Left kidney (tissue), 8 donors: Measurements from ENCODE around the gene SMAD2. TPM values are rescaled to one million over a fixed set of nuclear protein-coding genes. Genes with fewer than 3 reads are reported as not detected.
A peak's percentile ranks its signal among the peaks of the same experiment; 100 is the strongest.
"Not testable (repeated sequence)": the region's sequence is repeated elsewhere in the genome, so short reads cannot be mapped to it uniquely, and the experiment has no call there.

ENCODE experiments used
- DNase-seq: peaks from one replicate; pipeline ENCODE4 v3.0.0-alpha.2; 2013
- long read RNA-seq, 8 donors: transcript quantifications; one replicate each; lab custom pipeline, GENCODE V29; 2026
- polyA plus RNA-seq: library from polyadenylated mRNA; unstranded; fragments of 120-200 nt; gene quantifications from one replicate; pipeline ENCODE4 v1.2.1, GENCODE V29; 2013; ENCODE audit not compliant: insufficient read length

SMAD2 gene
- polyA plus RNA-seq = 95.0 TPM
- long read RNA-seq, donor 1, full-length matches to known transcripts = 5 of 5 reads
- long read RNA-seq, donor 1, partial matches to known transcripts = 0 of 5 reads
- long read RNA-seq, donor 1, other reads (novel, unspliced or antisense) = 0 of 5 reads
- long read RNA-seq, donor 2, full-length matches to known transcripts = 19 of 27 reads
- long read RNA-seq, donor 2, partial matches to known transcripts = 0 of 27 reads
- long read RNA-seq, donor 2, other reads (novel, unspliced or antisense) = 8 of 27 reads
- long read RNA-seq, donor 3, full-length matches to known transcripts = 7 of 20 reads
- long read RNA-seq, donor 3, partial matches to known transcripts = 13 of 20 reads
- long read RNA-seq, donor 3, other reads (novel, unspliced or antisense) = 0 of 20 reads
- long read RNA-seq, donor 4, partial matches to known transcripts = 0 of 1 reads
- long read RNA-seq, donor 4, other reads (novel, unspliced or antisense) = 0 of 1 reads
- long read RNA-seq, donor 5, full-length matches to known transcripts = 15 of 21 reads
- long read RNA-seq, donor 5, partial matches to known transcripts = 6 of 21 reads
- long read RNA-seq, donor 5, other reads (novel, unspliced or antisense) = 0 of 21 reads
- long read RNA-seq, donor 6, full-length matches to known transcripts = 8 of 8 reads
- long read RNA-seq, donor 6, partial matches to known transcripts = 0 of 8 reads
- long read RNA-seq, donor 6, other reads (novel, unspliced or antisense) = 0 of 8 reads
- long read RNA-seq, donor 7, full-length matches to known transcripts = 8 of 16 reads
- long read RNA-seq, donor 7, partial matches to known transcripts = 0 of 16 reads
- long read RNA-seq, donor 7, other reads (novel, unspliced or antisense) = 8 of 16 reads
- long read RNA-seq, donor 8, full-length matches to known transcripts = 6 of 6 reads
- long read RNA-seq, donor 8, partial matches to known transcripts = 0 of 6 reads
- long read RNA-seq, donor 8, other reads (novel, unspliced or antisense) = 0 of 6 reads

DNA sequence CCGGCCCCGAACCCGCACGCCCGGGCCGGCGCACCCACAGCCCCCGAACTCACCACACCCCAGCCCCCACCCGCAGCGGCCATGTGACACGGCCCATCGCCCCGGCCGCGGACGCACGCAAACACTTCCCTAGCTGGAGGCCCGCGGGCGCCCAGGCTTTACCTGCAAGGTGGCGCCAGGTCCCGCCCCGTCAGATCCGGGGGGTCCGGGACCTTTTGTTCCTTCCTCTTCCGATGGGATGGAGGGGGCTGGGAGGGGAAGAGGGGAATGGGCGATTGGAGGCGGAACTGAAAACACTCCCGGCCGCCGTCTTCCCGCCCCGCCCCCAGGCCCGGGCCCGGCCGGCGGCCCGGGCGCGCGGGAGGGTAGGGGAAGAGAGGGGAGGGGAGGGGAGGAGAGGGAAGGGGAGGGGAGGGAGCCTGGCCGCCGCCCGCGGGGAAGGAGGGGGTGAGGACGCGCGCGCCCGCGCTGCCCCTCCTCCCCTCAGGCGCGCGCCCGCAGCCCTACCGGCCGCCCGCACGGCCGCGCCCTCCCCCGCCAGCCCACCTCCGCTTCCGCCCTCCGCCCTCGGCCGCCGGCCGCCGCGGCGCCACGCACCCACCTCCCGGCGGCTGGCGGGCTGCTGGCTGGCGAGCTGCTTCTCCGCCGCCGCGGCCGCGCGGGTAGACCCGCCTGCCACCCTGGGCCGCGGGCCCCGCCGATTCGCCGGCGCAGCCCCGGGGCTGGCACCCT, at the start of gene SMAD2:
Gene SMAD2 (minus strand): TSS at position 461 of the 732 bp plus-strand sequence. CDS start 33,903 bp downstream, outside the sequence.
- DNase-seq = peak; percentile 82

DNA sequence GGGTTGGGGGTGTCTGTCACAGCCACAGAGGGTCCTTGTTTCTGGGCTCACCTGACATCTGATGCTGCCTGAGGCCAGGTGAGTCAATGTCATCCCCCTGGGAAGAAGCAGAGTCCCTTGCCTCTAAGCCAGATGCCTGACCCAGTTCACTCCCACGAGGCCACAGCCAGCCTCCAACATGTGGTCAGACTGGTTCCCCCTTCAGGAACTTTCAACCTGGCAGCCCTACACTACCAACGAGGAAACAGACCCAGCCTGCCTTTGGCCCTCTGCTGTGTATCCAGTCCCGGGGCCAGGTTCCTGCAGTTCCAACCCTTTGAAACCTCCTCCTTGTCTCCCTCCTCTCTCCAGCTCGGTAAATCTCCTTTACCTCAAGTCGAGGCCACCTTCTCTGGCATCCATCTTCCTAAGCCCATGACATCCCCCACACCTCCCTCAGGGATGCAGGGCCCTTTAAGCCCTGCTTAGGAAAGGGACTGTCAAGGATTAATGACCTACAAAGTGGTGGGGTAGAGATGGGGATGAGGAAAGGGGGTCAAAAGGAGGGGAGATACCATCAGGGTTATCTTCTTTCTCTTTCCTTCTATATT, 49.2 kb upstream of the SMAD2 start:
- no peak for DNase-seq

DNA sequence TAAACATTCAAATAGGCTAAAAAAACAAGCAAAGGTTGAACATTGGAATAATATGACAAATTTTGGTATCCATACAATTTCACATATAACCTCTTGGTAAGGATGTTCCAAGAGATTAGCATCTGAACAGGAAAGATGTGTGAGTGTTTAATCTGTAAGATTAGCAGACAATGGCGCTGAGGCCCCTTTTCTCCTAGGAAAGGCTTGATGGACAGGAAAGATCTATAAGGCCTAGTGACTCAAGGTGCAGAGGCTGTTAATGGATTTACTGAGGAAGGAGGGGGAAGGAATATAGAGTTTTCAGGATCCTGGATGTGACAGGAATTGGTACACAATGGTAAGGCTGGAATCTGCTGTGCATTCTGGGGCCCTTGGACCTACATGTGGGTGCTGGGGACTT, 48.1 kb upstream of the SMAD2 start:
- no peak for DNase-seq

DNA sequence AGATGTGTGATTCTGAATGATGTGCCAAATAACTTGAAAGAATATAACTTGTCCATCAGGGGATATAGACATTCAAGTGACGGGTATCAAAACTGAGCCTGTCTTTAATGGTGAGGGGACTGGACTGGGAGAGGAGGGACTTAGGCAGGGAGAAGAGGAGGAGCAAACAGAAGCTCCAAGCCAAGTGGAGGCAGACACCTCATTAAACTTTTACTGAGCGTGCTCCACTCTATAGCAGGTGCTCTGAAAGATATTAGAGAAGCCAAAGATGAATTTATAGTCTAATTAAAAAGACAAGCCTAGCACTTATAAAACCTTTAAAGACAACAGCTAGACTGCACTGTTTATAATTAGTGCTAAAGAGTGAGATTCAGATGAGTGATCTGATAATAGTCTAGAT, 47.7 kb upstream of the SMAD2 start:
- DNase-seq = no peak

DNA sequence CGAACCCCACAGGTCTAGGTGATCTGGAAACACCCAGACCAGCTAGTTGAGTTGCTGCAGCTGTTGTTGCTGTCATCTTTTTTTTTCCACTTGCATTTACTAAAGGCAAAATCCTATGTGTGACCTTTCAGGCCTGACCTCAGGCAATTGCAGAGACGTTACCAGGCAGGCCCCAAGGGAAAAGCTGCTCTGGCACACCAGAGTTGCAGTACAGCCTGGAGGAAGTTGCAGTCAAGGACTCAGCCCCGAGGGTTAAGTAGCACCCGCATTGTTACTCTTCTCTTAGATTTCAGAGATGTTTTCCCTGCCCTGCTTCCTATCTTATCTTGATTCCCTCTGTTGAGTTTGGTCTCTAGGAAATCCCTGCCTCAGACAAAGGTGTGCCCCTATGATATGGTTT, 45.2 kb upstream of the SMAD2 start:
- DNase-seq = no peak

DNA sequence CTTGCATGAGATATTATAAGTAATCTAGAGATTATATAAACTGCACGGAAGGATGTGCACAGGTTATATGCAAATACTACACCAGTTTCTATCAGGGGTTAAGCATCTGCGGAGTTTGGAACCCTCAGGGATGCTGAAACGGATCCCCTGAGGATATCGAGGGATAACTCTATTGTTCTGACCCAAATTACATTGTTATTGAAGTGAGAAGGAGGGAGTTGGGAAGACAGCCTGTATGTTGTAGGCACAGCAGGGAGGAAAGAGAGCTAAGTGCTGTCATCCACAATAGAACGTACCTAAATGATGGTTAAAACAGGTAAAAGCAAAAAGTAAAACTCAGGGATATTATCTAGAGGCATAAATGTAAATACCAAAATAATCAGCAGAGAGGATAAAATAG, 44.6 kb upstream of the SMAD2 start:
- DNase-seq = no peak

DNA sequence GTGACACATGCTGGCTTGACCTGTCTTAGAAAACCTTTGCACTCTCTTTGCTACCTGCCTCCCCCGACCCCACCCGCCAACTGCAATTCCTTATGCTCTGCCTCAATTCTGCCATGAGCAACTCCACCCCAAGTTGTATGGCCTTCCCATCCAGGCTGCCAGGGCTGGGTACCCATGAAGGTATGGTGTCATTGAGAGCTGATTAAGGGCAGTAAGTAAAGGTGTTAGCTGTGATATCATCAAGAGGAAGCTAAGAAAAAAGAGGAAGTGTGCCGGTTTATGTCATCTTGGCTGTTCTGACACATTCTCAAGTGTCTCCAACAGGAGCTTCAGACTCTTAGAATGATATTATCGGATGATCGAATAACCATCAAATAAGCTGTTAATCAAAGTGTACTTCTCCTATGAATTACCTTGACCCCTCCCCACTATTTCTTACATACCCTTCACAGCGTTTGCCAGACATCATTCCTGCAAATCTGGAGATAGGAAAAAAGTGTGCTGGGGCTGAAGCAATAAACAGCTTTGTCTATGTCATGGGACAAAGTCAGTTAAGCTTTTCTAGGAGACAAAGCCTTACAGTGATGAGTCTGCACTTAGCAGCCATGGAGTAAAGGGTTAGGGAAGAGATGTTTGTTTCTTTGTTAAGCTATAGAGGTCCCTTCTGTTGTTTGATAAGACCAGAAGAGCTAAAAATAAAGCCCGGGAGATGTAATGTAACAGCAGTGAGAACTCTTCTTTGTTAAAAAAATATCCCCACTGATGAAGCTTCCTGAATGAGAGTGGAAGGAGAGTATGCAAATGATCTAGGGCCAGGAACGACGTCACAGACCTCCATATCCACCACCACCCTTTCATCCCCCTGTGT, 40.4 kb upstream of the SMAD2 start:
- DNase-seq = no peak

DNA sequence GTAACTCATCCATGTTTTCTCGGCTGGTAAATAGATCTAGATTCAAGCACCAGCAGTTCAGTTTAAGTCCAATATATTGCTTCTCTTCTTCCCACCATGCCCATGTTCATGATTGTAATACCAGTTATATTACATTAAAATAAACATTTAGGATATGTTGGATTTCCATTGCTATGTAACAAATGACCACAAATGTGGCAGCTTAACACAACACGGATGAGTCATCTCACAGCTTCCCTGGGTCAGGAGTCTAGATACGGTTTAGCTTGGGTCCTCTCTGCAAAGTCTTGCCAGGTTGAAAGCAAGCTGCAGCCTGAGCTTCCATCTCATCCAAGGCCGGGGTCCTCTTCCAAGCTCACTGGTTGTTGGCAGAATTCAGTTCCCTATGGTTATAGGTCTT, 39.4 kb upstream of the SMAD2 start:
- DNase-seq = no peak

DNA sequence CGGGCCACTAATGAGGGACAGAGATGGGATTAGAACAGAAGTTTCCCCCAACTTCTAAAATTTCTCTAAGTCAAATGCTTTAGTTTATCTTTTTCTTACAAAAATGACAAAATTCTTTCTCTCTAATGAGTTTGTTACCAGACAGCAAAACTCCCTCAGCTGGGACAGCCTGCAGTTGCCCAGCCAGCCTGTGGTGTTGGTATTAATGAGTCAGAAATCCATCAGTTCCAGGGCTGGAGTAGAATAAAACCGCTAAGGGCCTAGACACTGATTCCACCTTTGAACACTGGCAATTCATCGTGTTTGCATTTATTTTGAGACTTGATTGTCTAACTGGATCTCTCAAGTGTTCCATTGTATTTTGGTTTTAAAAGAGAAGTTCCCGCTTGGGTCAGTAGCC, 38.3 kb upstream of the SMAD2 start:
- no peak for DNase-seq

DNA sequence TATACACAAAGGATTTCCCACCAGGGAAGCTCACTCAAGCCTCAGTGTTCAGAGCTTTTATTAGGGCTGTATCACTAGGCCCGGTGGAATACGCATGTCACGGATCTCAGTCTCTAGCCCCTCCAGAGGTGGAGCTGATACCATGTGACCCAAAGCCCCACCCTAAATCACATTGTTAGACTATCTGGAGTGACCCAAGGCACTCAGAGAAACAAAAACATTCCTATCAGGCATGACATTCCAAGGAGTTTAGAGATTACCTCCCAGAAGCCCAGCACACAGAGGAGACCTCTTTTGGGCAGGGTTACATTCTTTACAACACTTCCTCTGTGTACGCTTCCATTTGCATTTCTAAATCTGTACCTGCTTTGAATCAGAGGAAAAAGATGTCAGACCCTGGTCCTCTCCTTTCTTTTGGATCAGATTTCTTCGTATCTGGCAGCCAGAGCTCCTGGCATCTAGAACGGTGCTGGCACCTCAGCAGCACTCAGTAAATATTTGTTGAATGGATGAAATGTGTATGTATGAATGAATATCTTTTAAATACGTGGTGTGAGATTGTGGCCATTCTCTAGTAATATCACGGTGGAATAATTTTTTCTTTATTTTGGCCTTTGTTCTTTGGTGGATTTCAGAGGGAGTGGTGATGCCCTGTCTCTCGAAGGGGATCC, 37.7 kb upstream of the SMAD2 start:
- DNase-seq = no peak

DNA sequence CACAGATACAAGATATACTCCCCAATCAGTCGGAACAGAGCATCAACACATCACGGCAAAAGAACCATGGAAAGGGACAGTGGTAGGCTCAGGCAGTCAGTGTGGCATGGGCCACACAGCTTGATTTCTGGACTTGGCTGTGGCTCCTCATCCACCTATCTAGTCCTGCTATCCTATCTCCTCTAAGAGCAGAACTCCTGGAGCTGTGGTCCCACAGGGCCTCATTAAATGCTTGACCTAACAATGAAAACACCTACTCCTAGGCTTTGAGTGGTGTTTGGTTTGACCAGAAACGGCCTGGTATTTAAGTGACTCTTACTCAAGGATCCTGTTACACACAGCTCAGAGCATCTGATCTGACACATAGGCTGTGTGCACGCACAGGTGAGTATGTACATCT, 33.6 kb upstream of the SMAD2 start:
- no peak for DNase-seq

DNA sequence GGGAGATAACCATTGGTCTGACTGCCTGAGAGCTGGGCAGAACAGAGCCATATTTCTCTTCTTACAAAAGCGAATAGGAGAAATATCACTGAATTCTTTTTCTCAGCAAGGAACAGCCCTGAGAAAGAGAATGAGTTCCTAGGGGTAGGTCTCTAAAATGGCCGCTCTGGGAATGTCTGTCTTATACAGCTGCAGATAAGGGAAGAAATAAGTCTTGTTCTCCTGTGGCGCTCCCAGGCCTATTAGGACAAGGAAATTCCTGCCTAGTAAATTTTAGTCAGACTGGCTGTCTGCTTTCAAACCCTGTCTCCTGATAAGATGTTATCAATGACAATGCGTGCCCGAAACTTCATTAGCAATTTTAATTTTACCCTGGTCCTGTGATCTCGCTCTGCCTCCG, 30.5 kb upstream of the SMAD2 start:
- not testable (repeated sequence) for DNase-seq

DNA sequence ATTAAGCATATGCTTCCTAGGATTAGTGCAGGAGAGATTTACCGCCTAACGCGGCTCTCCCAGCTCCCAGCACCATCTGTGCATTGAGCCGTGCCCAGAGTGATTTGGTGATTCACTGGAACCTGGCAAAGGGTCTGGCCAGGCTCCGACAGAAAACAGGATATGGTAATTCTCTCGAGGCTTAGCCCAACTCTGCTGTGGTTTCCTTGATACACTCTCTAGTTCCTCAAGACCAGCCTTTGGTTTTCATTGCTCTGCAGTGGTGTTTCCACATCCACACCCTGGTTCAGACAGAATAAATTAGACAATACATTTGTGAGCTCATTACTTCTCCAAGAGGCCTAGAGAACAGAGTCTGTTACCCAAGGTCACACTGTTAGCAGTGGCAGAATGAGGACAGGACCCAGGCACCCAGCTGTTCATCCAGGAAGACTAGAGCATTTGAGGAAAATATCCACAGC, 23.0 kb upstream of the SMAD2 start:
- DNase-seq = no peak

DNA sequence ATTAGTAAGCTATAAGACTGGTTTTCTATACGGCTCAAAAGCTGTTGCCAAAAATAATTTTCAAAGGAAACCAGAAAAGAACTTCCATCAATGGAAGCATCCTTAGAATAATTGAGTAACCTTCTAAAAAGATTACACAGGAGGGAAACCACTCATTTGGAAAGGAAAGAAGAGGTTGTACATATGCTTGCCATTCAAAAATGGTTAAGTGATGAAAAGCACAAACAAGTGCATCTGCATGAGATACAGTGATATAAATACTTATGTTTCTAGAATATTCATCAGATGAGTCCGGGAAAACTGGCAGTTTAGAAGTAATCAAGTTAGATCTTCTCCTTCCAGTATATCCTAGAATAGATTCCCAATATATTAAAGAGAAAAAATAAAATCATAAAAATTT, 20.1 kb upstream of the SMAD2 start:
- no peak for DNase-seq

DNA sequence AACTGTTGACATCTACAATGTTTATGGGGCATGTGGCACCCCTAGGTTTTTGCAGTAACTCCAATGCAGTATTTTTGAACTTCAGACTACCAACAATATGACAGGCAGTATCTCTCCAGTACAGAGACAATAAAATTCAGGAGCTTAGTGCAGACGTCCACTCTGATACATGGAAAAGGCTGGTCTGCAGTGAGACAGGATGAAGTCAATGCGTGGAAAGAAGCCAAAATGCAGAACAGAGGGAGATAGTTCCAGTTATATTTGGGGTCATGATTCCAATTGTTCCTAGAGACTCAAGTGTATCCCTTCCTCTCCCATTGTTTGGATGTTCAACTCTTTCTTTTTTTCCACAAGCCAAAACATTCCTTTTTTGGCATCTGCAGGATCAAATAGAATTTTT, 18.7 kb upstream of the SMAD2 start:
- DNase-seq = no peak

DNA sequence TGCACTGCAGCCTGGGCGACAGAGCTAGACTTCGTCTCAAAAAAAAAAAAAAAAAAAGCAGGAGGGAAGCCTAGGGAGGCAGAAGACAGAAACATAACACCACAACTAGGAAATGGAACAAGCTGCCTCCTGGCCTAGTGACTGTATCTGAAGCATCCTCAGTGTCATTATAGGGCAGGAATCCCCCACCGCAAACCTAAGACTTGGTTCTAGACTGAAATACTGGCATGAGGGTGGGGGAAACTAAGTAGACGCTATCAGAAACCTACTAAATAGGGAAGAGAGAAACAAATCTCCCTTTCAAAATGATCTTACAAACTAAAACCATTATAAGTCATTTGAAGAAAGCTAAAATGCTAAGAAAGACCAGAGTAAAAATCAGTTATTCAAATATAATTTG, 16.4 kb upstream of the SMAD2 start:
- no peak for DNase-seq

DNA sequence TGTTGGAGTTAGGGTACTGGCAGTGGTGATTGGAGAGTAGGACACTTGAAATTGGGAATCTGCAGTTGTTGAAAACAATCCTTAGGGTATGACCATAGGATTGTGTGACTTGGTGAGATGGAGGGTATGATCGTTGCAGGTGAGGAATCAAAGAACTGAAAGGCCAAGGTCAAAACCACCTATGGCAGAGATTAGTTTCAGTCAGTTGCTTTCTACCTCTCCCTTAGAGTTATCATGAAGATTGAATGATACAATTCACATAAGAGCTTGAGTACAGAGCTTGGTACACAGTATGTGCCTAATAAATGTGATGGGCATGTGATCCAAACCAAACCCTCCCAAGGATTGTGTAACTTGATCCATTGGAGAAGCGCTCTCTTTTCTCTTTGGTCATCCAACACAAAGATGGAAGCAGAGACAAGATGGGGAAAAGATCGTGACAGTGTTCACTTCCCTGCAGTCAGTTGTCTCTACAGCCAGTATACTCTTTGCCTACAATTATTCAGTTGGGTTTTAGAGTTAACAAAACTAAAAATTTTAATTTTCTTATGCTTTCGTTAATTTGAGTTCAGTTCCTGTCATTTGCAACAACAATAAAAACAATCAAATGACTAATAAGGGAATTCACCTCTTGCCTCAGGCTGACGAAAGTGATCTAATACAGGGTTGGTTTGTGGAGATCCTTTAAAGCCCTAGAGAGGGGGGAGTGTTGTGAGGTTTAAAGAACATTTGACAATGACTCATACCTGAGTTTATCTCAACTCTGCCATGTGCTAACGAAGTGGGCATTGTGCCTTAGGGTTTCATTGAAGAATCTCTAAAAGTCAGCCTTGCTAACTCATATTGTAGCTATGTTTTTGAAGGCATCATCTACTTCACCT, 14.8 kb upstream of the SMAD2 start:
- no peak for DNase-seq

DNA sequence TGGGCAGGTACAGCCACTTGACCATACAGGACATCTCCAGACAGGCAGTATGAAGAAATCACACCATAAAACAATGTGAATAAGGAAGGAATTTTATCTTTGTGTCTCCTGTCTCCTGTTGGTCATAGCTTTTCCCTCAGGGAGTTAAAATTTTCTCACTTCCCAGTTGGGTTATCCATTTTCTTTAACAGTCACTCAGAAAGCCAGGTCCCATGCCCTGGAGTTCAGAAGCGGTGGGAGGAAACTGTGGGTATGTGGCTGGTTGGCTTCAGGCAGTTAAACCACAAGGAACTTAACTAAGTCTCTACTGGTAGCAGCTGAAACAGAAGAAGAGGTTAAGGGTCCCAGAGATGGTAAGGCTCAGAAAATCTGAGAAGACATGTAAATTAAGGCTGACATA, 6.5 kb upstream of the SMAD2 start:
- DNase-seq = no peak
